Lung (tissue), 12 donors: ENCODE measurements around the gene DAAM1. TPM values are rescaled to one million over a fixed set of nuclear protein-coding genes. Genes with fewer than 3 reads are reported as not detected.

ENCODE experiments used
- ATAC-seq: fragments of 200-7000 bp; cut with Tn5 transposase; one replicate; pipeline ENCODE4 v1.9.1; 2020; ENCODE audit warnings: moderate number of reproducible peaks; ENCODE audit not compliant: insufficient read depth, low FRiP score
- DNase-seq, 3 donors: peaks; one replicate each; pipeline ENCODE4 v3.0.0-alpha.2; 2013 to 2017
- H3K27ac ChIP-seq, 2 donors: one replicate each; pipeline ENCODE4 v1.5.1; 2013; ENCODE audit warnings: mild to moderate bottlenecking in 2 of 2, moderate library complexity in 2 of 2, control low read depth in 1 of 2, inconsistent platforms in 1 of 2, low read depth in 1 of 2, low read length in 1 of 2
- H3K27me3 ChIP-seq, 3 donors: one replicate each; pipeline ENCODE4 v1.5.1; 2013; ENCODE audit warnings: low read length in 2 of 3; ENCODE audit not compliant: control insufficient read depth in 3 of 3, insufficient read depth in 3 of 3
- H3K36me3 ChIP-seq, 4 donors: one replicate each; pipeline ENCODE4 v1.5.1; 2013; ENCODE audit warnings: low read length in 4 of 4, mild to moderate bottlenecking in 1 of 4, moderate library complexity in 1 of 4; ENCODE audit not compliant: control insufficient read depth in 4 of 4, insufficient read depth in 4 of 4
- H3K4me1 ChIP-seq, 5 donors: one replicate each; pipeline ENCODE4 v1.5.1; 2013; ENCODE audit warnings: low read length in 5 of 5, mild to moderate bottlenecking in 2 of 5, moderate library complexity in 1 of 5; ENCODE audit not compliant: control insufficient read depth in 5 of 5, insufficient read depth in 5 of 5
- H3K4me3 ChIP-seq: one replicate; pipeline ENCODE4 v1.5.1; 2013; ENCODE audit warnings: mild to moderate bottlenecking, control low read depth, moderate library complexity
- H3K9ac ChIP-seq, 2 donors: one replicate each; pipeline ENCODE4 v1.5.1; 2013; ENCODE audit warnings: low read length in 2 of 2, control low read depth in 1 of 2; ENCODE audit not compliant: insufficient read depth in 1 of 2
- H3K9me3 ChIP-seq, 4 donors: one replicate each; pipeline ENCODE4 v1.5.1; 2013; ENCODE audit warnings: low read length in 3 of 4, mild to moderate bottlenecking in 1 of 4, moderate library complexity in 1 of 4; ENCODE audit not compliant: control insufficient read depth in 4 of 4, insufficient read depth in 3 of 4
- WGBS, 2 donors: extraction: QIAGEN DNeasy Blood & Tissue Kit; methylation state at CpG; one replicate each; pipeline ENCODE4 v1.1.7; 2013; 5-methylcytosine and 5-hydroxymethylcytosine counted together
- polyA plus RNA-seq, 2 donors: library from polyadenylated mRNA; stranded (reverse); fragments of 200-250 nt; gene quantifications; one replicate each; pipeline ENCODE4 v1.2.1, GENCODE V29; 2013
- total RNA-seq, 2 donors: library from RNA; depleted of rRNA in 1 of 2; stranded (reverse); fragments of >200 nt in 1 of 2; gene quantifications; one replicate each; pipeline ENCODE4 v1.2.1, GENCODE V29; 2014 to 2021
- TF ChIP-seq, protein P1 (sequence below): IDR thresholded peaks from 2 replicates; pipeline ENCODE4 v1.5.1; 2012; ENCODE audit warnings: mild to moderate bottlenecking; ENCODE audit errors: control extremely low read depth, extremely low read depth
- donor health status: control.
- donor health status: control.
- donor health status: Bipolar disorder and iron deficiency.
- donor health status: healthy.
- donor health status: DM: yes; HTN: yes; CAD: no.

The DAAM1 gene
- total and polyA plus RNA-seq, 4 donors, result 10.3 to 84.6 (median 32.6) TPM

GRCh38 chr14:59177262-59177661 is 11.2 kb upstream of the DAAM1 start:
- no peaks in the 10 kb centered on the region for H3K36me3 ChIP-seq
- no peaks in the 10 kb centered on the region for H3K9me3 ChIP-seq
- no peak for ATAC-seq
- H3K4me1 ChIP-seq, result no peaks in the 10 kb centered on the region
- TF ChIP-seq, protein P1, sequence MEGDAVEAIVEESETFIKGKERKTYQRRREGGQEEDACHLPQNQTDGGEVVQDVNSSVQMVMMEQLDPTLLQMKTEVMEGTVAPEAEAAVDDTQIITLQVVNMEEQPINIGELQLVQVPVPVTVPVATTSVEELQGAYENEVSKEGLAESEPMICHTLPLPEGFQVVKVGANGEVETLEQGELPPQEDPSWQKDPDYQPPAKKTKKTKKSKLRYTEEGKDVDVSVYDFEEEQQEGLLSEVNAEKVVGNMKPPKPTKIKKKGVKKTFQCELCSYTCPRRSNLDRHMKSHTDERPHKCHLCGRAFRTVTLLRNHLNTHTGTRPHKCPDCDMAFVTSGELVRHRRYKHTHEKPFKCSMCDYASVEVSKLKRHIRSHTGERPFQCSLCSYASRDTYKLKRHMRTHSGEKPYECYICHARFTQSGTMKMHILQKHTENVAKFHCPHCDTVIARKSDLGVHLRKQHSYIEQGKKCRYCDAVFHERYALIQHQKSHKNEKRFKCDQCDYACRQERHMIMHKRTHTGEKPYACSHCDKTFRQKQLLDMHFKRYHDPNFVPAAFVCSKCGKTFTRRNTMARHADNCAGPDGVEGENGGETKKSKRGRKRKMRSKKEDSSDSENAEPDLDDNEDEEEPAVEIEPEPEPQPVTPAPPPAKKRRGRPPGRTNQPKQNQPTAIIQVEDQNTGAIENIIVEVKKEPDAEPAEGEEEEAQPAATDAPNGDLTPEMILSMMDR, result no peak
- H3K27me3 ChIP-seq, result peaks cover 0 to 3% (median 0%) of the 10 kb centered on the region in 3 donors
- DNase-seq, result no peak
- H3K4me3 ChIP-seq, result no peak overlapping the region
- no peak overlapping the region for H3K9ac ChIP-seq
- 88 to 90% methylated on average over 2 of the region's 2 CpGs for WGBS, 2 donors
- H3K27ac ChIP-seq, result no peak overlapping the region

DNA sequence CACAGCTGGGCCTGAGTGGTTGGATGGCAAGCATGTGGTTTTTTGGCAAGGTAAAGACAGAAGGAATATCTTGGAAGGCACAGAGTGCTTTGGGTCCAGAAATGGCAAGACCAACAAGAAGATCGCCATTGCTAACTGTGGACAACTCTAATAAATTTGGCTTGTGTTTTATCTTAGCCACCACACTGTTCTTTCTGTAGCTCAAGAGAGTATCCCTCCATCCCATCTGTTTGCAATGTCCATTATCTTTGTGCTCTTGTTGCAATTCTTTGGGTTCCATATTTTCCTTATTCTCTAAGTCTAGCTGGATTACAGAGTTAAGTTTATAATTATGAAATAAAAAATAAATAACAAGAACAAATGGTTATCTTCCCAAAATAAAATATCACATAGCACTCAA is 6.7 kb upstream of the DAAM1 start:
- DNase-seq (no peak), ATAC-seq (no peak)
- Histone ChIP-seq H3K4me3 (no peak overlapping the region), H3K4me1 (no peaks in the 10 kb centered on the region), H3K27ac (no peak overlapping the region), H3K36me3 (no peaks in the 10 kb centered on the region), H3K9me3 (no peaks in the 10 kb centered on the region), H3K27me3 (peaks cover 0 to 3% (median 0%) of the 10 kb centered on the region in 3 donors), H3K9ac (no peak overlapping the region)
- TF ChIP-seq, protein P1, result no peak
- 97 to 100% methylated on average over 1 of the region's 1 CpG for WGBS, 2 donors

DNA sequence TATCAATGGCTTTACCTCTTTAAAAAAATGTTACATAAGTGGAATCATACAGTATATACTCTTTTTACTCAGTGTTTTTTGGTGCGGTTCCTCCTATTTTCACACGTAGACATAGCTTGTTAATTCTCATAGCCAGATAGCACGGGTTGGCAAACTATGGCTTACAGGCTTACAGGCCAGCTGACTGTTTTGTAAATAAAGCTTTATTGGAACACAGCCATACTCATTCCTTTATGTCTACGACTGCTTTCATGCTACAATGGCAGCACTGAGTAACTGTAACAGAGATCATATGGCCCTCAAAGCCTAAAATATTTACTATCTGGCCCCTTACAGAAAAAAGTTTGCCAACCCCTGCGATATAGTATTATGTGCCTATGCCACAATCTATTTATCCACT is 5.8 kb upstream of the DAAM1 start:
- no peak for ATAC-seq
- DNase-seq, result no peak
- WGBS, 2 donors, result 86% methylated on average over 5 of the region's 5 CpGs

GRCh38 chr14:59183150-59183549 is 5.3 kb upstream of the DAAM1 start:
- no peak for DNase-seq
- Histone ChIP-seq H3K4me3 (no peak overlapping the region), H3K4me1 (peaks cover 0 to 5% (median 0%) of the 10 kb centered on the region in 5 donors), H3K9ac (no peak overlapping the region), H3K27ac (no peak overlapping the region), H3K36me3 (no peaks in the 10 kb centered on the region), H3K27me3 (peaks cover 0 to 3% (median 0%) of the 10 kb centered on the region in 3 donors), H3K9me3 (no peaks in the 10 kb centered on the region)
- TF ChIP-seq, protein P1, result no peak
- ATAC-seq, result no peak

More for the DNA sequence above, 5.8 kb upstream of the DAAM1 start:
- Histone ChIP-seq H3K4me3 (no peak overlapping the region), H3K9me3 (no peaks in the 10 kb centered on the region), H3K27me3 (peaks cover 0 to 3% (median 0%) of the 10 kb centered on the region in 3 donors), H3K27ac (no peak overlapping the region), H3K9ac (no peak overlapping the region), H3K4me1 (peaks cover 0 to 4% (median 0%) of the 10 kb centered on the region in 5 donors), H3K36me3 (no peaks in the 10 kb centered on the region)
- TF ChIP-seq, protein P1, result no peak
